NCI-H2196 treated with DMSO at 0.1 percent for 48 hours (cell line): Measurements from ENCODE around the gene B4GALNT4.
"Not testable (repeated sequence)": the region's sequence is repeated elsewhere in the genome, so short reads cannot be mapped to it uniquely, and the experiment has no call there.

ENCODE experiments used
- DNase-seq: peaks from one replicate; lab custom pipeline; 2025; ENCODE audit not compliant: unreplicated experiment; lab: John Stamatoyannopoulos, UW

B4GALNT4 gene

DNA sequence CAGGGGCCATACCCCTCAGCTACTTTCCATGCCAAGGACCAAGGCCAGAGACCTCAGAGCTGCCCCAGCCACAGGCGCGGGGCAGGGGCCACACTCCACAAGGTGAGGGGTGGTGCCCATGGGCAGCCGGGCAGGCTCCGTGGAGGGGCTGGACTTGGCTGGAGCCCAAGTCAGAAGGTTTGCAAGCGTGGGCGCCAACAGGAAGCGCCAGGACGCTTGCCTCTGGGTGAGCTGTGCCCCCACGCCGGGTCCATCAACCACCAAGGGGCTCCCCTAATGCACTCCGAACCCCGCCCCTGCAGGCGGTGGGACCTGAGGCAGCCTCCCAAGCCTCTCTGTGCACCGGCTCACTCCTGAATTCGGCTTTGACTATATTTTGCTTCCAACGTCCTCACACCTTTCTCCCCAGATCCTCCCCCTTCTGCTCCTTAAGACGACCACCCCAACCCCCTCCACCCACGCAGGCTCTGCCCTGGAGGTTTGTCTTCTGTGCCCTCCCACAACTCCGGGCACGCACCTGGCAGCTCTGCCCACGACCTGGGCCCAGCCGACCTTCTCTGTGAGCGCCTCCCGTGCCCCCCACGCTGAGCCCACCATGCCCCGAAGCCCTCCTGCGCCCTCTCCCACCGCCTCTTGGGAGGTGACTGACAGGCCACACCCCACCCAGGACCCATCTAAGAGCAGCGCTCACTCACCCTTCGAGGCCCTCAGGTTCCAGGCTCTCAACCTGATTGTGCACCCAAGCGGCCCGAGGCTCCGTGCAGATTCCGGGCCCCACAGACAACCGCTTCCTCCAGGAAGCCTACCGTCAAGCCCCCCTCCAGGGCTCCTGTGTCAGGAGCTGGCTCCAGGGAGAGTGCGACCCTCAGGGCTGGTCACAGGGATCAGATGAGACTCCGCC lies 22.1 kb downstream of the B4GALNT4 start:
- no peak for DNase-seq

DNA sequence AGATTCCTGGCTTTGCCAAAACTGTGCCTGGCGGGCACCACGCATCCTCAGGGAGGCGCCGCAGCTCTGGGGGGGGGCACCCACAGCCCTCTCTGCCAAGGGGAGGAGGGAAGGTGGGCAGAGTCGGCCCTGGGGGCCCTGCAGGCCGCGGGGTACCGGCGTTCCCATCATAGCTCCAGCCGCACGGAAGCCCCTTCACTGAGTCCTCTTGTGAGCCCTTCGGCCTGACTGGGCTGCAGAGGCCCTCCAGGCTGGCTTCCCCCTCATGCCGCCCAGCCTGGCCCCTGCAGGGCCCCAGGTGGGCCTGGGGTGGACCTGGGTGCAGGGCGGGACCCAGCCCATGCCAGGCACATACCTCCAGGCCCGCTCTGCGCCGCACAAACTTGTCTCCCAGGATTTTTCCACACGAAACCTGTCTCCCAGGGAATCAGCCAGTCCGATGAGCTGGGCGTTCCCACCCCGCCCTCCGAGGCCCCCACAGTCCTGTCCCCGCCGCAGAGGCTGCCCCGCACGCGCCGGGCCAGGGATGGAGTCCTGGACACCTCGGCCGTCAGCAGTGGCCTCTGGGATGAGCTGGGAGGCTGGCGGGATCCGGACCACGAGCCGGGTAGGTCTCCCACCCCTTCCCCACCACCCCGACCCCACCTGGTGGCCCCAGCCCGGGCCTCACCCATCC lies 22.9 kb downstream of the B4GALNT4 start:
- no peak for DNase-seq

DNA sequence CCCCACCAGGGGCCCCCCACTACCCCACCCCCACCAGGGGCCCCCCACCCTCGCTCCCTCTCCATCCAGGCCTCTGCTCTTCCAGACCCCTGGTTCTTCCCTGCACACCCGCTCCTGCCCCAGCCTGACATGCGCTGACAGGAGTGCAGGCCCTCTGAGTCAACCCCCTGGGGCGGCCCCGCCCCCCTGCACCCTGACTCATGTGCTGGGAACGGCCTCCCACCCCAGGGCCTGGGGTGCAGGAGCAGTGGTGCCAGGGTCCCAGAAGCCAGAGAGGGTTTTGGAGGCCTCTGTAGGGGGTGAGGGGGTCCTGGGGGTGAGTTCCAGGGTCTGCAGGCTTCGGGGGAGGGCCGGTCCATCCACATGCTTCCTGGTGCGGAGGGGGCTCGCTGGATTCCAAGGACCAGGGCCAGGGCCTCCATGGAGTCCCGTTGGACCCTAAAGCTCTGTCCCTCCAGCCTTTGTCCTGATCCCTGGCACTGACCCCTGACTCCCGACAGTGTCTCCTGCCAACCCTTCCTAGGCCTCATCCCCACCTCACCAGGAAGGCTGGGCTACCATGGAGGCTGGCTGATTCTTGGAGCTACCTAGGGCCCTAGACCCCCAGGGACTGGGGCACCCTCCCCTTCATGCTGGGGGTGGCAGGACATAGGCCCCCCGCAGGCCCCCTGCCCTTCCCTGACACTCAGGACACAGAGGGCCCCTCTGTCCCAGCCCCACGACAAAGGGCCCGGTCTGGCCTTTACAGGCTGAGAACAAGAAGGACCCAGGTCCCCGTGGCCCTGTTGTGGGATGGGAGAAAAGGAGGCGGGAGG lies 24.1 kb downstream of the B4GALNT4 start:
- DNase-seq = no peak

DNA sequence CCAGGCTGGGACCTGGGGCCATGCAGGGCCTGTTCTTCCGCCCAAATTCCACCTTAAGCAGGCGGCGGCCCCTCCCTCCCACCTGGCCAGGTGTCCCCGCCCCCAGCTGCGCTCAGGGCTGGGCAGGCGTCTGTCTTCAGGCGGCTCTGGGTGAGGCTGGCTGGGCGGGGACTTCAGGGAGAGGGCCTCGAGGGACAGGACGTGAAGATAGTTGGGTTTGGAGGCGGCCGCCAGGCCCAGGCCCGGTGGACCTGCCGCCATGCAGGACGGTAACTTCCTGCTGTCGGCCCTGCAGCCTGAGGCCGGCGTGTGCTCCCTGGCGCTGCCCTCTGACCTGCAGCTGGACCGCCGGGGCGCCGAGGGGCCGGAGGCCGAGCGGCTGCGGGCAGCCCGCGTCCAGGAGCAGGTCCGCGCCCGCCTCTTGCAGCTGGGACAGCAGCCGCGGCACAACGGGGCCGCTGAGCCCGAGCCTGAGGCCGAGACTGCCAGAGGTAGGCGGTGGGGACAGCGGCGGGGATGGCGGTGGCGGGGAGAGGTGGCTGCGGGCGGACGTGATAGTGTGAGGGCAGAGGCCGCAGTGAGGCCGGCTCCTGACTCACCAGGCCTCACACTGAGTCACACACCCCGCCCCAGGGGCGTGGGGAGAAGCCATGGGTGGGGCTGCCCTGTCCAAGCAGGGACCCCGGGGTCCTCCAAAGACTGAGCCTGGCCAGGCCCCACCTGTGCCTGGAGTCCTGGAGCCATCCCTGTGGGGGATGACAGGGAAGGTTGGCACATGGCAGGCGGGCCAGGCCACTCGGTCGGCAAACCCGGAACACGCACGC lies 24.9 kb downstream of the B4GALNT4 start, which contains the start of gene PKP3:
Gene PKP3, plus strand, starts transcription at position 176 of the 824 bp plus-strand sequence. Its CDS starts 84 bp downstream, at position 260.
- DNase-seq = no peak

DNA sequence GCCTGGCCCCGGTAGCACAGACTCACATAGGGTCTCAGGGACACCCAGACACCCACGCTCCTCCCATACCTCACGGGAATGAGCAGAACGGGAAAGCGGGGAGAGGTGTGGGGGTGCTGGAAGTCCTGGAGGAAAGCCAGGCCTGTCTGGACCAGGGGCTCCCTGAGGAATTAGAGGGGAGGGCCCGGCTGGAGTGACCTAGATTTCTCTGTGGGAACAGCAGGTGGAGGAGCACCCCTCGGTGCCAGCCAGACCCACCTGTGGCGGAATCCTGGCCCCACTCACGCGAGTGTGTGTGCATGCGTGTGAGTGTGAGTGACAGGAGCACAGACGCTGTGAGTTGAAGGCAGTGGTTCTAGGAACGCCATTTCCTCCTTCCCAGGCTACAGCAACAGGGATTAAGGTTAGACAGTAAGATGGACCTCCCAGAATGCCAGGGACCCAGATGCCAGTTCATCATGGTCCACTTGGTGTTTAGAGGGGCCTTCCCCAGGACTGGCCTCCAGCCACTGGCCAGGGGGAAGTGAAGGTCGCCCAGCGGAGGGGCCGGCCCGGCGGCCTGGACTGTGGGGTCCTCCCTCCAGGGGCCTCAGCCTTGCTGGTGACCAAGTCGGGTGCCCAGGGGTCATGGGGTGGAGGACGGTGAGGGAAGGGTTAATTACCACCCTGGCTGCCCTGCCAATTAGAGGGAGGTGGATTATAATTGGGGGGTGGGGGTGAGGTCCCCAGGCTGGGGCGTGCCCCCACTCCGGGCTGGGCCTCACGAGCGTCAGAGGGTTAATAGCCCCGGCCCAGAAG lies 25.8 kb downstream of the B4GALNT4 start:
- DNase-seq = no peak

DNA sequence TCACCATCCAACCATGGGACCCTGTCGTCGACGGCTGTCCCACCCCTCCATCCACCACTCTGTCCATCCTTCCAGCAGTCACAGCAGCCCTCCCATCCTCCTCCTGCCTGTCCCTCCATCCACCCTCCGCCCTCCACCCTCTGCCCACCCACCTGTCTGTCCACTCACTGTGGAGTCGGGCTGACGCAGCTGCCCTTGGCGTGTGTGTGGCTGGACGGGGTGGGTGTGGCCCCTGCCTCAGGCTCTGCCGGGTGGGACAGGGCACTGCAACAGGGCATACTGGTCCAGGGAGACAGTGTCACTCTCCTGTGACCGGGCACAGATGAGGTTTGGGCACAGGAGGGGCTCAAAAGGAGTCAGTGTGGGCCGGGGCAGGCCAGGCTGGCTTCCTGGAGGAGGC lies 26.6 kb downstream of the B4GALNT4 start:
- no peak for DNase-seq

DNA sequence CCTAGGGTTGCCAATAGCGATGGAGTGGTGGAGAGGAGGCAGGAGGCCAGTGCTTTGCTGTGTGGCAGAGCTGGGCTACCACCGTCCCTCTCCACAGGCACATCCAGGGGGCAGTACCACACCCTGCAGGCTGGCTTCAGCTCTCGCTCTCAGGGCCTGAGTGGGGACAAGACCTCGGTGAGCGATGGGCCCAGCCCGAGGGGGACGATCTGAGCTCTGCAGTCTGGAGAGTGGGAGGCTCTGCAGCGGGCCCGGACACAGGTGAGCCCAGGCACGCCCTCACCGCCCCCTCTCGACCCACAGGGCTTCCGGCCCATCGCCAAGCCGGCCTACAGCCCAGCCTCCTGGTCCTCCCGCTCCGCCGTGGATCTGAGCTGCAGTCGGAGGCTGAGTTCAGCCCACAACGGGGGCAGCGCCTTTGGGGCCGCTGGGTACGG lies 27.2 kb downstream of the B4GALNT4 start:
- DNase-seq = no peak

DNA sequence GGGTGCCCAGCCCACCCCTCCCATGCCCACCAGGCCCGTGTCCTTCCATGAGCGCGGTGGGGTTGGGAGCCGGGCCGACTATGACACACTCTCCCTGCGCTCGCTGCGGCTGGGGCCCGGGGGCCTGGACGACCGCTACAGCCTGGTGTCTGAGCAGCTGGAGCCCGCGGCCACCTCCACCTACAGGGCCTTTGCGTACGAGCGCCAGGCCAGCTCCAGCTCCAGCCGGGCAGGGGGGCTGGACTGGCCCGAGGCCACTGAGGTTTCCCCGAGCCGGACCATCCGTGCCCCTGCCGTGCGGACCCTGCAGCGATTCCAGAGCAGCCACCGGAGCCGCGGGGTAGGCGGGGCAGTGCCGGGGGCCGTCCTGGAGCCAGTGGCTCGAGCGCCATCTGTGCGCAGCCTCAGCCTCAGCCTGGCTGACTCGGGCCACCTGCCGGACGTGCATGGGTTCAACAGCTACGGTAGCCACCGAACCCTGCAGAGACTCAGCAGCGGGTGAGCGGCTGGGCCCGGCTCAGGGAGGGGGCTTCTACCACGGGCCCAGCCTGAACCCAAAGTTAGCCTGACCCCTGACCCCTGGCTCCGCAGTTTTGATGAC lies 27.7 kb downstream of the B4GALNT4 start:
- DNase-seq = no peak

DNA sequence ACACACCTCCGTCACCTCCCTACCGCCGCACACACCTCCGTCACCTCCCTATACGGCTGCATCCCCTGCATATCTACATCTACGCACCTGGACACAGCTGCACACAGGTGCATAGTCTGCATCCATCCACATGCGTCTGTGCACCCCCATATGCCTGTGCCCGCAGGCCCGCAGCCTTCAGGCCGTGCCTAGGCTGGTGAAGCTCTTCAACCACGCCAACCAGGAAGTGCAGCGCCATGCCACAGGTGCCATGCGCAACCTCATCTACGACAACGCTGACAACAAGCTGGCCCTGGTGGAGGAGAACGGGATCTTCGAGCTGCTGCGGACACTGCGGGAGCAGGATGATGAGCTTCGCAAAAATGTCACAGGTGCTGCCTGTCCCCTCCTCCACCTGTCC lies 29.5 kb downstream of the B4GALNT4 start:
- no peak for DNase-seq

DNA sequence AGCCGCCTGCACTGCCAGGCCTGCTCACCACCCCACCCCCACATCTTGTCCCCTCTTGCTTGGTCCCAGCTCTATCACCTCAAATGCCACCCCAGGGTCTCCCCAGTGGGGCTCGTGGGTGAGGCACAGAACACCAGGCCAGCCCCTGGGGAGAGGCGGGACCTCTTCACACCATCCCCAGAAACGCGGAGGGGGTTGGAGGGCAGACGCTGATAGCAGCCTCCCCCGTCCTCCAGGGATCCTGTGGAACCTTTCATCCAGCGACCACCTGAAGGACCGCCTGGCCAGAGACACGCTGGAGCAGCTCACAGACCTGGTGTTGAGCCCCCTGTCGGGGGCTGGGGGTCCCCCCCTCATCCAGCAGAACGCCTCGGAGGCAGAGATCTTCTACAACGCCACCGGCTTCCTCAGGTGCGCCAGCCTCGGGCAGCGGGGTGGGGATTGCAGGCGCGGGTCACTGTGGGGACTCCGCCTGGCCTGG lies 30.5 kb downstream of the B4GALNT4 start:
- no peak for DNase-seq

DNA sequence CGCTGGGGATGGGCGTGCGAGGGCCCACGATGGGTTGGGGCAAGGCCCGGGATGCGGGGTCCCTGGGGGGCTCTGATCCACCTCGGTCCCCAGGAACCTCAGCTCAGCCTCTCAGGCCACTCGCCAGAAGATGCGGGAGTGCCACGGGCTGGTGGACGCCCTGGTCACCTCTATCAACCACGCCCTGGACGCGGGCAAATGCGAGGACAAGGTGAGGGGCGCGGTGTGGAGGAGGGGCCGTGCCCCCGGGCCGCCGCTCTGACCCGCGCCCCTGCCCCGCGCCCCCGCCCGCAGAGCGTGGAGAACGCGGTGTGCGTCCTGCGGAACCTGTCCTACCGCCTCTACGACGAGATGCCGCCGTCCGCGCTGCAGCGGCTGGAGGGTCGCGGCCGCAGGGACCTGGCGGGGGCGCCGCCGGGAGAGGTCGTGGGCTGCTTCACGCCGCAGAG lies 31.0 kb downstream of the B4GALNT4 start:
- DNase-seq = no peak

DNA sequence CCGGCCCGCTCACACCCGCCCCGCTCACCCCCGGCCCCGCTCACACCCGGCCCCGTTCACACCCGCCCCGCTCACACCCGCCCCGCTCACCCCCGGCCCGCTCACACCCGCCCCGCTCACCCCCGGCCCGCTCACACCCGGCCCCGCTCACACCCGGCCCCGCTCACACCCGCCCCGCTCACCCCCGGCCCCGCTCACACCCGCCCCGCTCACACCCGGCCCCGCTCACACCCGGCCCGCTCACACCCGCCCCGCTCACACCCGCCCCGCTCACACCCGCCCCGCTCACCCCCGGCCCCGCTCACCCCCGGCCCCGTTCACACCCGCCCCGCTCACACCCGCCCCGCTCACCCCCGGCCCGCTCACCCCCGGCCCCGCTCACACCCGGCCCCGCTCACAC lies 31.9 kb downstream of the B4GALNT4 start:
- DNase-seq = not testable (repeated sequence)

DNA sequence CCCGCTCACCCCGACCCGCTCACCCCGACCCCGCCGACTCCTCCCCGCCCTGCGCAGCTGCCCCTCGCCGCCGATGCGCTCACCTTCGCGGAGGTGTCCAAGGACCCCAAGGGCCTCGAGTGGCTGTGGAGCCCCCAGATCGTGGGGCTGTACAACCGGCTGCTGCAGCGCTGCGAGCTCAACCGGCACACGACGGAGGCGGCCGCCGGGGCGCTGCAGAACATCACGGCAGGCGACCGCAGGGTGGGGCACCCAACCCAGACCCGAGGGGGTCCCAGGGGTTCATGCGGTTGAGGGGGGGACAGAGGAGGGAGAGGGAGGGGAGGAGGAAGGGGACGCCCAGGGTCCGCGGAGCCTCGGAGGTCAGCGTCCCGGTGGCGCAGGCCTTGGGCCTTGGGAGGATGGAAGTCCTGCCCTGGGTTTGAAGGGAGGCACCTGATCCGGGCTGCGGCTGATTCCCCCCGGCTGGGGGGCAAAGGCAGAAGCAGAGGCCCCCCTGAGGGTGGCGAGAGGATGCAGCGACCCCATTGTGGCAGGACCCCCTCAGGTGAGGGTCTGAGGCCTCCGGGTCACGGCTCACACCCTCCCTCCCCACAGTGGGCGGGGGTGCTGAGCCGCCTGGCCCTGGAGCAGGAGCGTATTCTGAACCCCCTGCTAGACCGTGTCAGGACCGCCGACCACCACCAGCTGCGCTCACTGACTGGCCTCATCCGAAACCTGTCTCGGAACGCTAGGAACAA lies 33.9 kb downstream of the B4GALNT4 start:
- no peak for DNase-seq

DNA sequence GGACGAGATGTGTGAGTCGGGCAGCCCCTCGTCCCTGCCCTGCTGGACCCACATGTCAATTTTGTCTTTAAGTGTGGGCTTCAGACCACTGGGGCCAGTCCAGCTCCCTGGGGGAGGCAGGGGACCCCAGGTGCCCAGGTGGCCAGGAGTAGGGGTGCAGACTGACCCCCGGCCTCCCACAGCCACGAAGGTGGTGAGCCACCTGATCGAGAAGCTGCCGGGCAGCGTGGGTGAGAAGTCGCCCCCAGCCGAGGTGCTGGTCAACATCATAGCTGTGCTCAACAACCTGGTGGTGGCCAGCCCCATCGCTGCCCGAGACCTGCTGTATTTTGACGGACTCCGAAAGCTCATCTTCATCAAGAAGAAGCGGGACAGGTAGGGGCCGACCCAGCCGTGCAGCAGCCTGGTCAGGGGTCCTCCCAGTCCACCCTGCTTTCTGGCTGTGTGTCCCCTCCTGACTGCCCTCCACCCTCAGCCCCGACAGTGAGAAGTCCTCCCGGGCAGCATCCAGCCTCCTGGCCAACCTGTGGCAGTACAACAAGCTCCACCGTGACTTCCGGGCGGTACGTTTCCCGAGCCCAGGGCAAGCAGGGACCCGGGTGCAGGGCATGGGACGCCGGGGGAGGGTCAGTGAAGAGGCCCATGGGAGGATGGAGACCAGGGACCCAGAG lies 34.6 kb downstream of the B4GALNT4 start:
- no peak for DNase-seq

DNA sequence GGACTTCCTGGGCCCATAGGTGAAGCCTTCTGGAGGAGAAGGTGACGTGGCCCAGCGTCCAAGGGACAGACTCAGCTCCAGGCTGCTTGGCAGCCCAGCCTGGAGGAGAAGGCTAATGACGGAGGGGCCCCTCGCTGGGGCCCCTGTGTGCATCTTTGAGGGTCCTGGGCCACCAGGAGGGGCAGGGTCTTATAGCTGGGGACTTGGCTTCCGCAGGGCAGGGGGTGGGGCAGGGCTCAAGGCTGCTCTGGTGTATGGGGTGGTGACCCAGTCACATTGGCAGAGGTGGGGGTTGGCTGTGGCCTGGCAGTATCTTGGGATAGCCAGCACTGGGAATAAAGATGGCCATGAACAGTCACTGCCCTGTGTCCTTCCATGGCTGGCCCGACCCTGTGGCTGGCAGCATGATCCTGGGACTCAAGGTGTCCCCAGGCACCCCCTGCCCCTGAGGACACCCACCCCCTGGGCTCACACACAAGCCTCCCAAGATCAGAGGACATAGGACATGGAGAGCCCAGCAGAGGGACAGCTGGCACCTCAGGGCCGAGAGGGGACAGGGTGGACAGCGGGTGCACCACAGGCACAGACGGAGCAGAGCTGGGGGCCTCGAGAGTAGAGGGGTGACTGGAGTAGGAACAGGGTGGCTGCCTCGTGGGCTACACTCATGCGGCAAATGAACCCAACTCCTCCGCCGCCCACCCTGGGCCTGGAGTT lies 35.4 kb downstream of the B4GALNT4 start:
- DNase-seq = no peak

DNA sequence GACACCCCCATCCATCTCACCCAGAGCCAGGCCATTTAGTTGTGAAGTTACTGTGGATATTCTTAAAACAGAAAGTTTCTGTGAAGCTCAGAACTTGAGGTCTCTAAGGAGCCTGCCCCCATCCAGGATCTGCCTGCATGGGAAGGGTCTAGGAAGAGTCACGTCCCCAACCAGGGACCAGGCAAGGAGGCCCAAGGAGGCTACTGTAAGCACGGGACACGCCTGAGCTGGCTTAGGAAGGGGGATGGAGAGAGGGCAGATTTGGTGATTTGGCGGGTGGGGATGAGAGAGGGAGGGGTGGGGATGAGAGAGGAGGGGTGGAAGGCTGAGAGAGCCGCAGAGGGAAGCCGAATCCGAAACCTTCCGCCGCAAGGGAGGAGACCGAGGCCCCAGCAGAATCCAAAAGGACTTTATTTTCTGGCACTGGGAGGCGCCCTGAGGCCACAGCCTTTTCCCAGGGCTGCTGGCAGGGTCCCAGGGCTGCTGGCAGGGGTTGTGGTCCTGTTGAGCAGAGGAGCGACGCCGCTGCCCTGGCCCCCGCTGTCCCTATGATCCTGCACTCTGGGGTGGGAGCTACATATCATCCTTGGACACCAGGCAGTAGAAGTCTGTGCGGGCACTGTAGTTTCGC lies 36.1 kb downstream of the B4GALNT4 start:
- no peak for DNase-seq
